Activated CD4-positive, alpha-beta T cell treated with anti-CD3 and anti-CD28 coated beads, Interleukin-2, amount 10 ng/mL, durations not matched to agents 7 days and 5 days (primary cell): ENCODE measurements around the gene MCF2L. TPM values are rescaled to one million over a fixed set of nuclear protein-coding genes. Genes with fewer than 3 reads are reported as not detected.
"Not testable (repeated sequence)": the region's sequence is repeated elsewhere in the genome, so short reads cannot be mapped to it uniquely, and the experiment has no call there.

Source experiments
- CTCF ChIA-PET: fragments of 350-600 bp; sonication (Branson Sonifier 250); formaldehyde crosslinking; loops from one replicate; lab custom pipeline; 2021; ENCODE audit warnings: antibody characterized with exemption; lab: Charles Lee
- POLR2A ChIA-PET: fragments of 350-600 bp; sonication (Branson Sonifier 250); formaldehyde crosslinking; loops from one replicate; lab custom pipeline; 2021; ENCODE audit warnings: antibody characterized with exemption; lab: Charles Lee
- DNase-seq: peaks from one replicate; pipeline ENCODE4 v3.0.0-alpha.2; 2020
- H3K27ac Mint-ChIP-seq: one replicate; pipeline ENCODE4 v1.8.0; 2021; ENCODE audit warnings: mild to moderate bottlenecking, moderate library complexity, mixed read lengths
- H3K27me3 Mint-ChIP-seq: one replicate; pipeline ENCODE4 v1.8.0; 2021; ENCODE audit warnings: mixed read lengths
- H3K36me3 Mint-ChIP-seq: one replicate; pipeline ENCODE4 v1.8.0; 2021; ENCODE audit warnings: low read depth, mixed read lengths
- H3K4me1 Mint-ChIP-seq: one replicate; pipeline ENCODE4 v1.8.0; 2021; ENCODE audit warnings: mixed read lengths
- H3K4me3 Mint-ChIP-seq: one replicate; pipeline ENCODE4 v1.8.0; 2021; ENCODE audit warnings: mild to moderate bottlenecking, moderate library complexity, mixed read lengths
- H3K9me3 Mint-ChIP-seq: one replicate; pipeline ENCODE4 v1.8.0; 2021; ENCODE audit warnings: mixed read lengths
- total RNA-seq, 2 experiments: library from RNA; stranded (reverse); gene quantifications; one replicate each; pipeline ENCODE4 v1.2.3, GENCODE V29; 2021

The MCF2L gene
- total RNA-seq, 2 experiments from 2014 or later: 1.2 to 1.4 TPM

DNA sequence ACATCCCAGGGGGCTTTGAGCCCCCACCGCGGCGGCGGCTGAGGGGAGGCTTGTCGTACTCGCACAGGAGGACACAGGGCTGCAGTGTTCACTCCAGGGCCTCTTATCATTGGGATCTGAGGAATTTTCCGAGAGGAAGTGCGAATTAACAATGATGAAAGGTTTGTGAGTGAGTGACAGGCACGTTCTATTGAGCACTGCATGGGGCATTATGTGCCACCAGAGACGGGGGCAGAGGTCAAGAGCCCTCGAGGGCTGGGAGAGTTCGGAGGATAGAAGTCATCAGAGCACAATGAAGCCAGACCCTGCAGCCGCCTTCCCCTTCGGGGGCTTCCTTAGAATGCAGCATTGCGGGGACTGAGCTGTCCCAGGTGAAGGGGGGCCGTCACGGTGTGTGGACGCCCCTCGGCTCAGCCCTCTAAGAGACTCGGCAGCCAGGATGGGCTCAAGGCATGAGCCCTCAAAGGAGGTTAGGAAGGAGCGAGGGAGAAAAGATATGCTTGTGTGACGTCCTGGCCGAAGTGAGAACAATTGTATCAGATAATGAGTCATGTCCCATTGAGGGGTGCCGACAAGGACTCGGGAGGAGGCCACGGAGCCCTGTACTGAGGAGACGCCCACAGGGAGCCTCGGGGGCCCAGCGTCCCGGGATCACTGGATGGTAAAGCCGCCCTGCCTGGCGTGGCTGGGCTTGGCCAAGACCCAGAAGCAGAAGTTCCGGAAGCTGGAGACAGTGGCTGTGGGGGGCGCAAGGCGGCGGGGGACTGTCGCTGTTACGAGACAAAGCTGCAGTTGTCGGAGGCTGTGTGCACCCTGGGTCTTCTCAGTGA lies 53.9 kb downstream of the MCF2L start:
- Mint-ChIP-seq H3K27ac (no peak overlapping the region), H3K4me3 (no peak overlapping the region), H3K36me3 (no peaks in the 10 kb centered on the region), H3K4me1 (no peaks in the 10 kb centered on the region), H3K9me3 (no peaks in the 10 kb centered on the region), H3K27me3 (no peaks in the 10 kb centered on the region)
- CTCF ChIA-PET: interaction anchor here (0.6 kb wide), 1 partner anchor 482 kb away, joined by 3 read pairs; no protein-coding TSS in a partner anchor
- POLR2A ChIA-PET: no interaction called here
- no peak for DNase-seq

GRCh38 chr13:113023694-113024430 lies 54.8 kb downstream of the MCF2L start:
- Mint-ChIP-seq H3K27me3 (no peaks in the 10 kb centered on the region), H3K27ac (no peak overlapping the region), H3K36me3 (no peaks in the 10 kb centered on the region), H3K9me3 (no peaks in the 10 kb centered on the region), H3K4me1 (no peaks in the 10 kb centered on the region), H3K4me3 (no peak overlapping the region)
- ChIA-PET POLR2A (no interaction called here), CTCF (no interaction called here)
- DNase-seq: no peak

DNA sequence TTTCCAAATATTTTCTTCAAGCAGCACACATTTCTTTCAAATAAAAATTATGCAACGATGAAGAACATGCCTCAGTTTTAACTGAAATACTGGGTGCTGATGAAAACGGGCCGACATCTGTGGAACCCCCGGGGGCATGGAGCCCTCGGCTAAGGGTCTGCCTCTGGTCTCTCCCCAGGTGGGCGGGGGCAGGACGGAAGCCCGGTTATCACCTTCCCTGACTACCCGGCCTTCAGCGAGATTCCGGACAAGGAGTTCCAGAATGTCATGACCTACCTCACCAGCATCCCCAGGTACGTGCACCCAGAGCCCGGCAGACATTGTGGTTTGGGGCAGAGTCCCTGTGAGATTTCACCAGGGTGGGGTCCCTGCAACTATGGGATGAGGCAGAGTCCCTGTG lies 55.5 kb downstream of the MCF2L start:
- Mint-ChIP-seq H3K36me3 (no peaks in the 10 kb centered on the region), H3K4me1 (no peaks in the 10 kb centered on the region), H3K9me3 (no peaks in the 10 kb centered on the region), H3K27me3 (no peaks in the 10 kb centered on the region), H3K27ac (no peak overlapping the region), H3K4me3 (no peak overlapping the region)
- ChIA-PET CTCF (no interaction called here), POLR2A (no interaction called here)
- DNase-seq: no peak

DNA sequence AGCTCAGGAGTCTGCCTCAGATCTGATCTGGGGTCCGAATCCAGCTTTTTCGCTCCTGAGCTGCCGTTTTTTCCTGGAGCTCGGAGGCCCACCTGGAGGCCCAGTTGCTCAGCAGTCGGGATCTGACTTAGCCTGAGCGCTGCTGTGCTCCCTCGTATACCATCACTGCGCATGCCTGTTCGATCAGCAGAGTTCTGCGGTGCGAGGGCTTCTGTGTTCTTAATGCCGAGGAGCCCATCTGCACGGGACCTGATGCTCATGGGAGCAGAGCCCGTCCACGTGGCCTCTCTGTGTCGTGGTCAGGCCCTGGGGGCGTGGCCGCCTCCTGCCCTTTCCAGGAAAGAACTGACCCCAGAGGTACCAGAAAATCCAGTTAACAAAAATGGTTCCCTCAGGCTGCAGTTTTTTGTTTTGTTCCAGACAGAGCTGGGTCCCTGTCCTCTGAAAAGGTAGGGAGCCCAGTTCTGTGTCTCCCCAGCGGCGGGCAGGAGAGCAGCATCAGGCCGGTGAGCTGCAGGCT lies 57.4 kb downstream of the MCF2L start:
- Mint-ChIP-seq H3K4me1 (no peaks in the 10 kb centered on the region), H3K4me3 (no peak overlapping the region), H3K36me3 (no peaks in the 10 kb centered on the region), H3K27me3 (no peaks in the 10 kb centered on the region), H3K27ac (no peak overlapping the region), H3K9me3 (no peaks in the 10 kb centered on the region)
- POLR2A ChIA-PET: no interaction called here
- CTCF ChIA-PET: interaction anchor here (0.7 kb wide), 1 partner anchor 10 kb away, joined by 4 read pairs; no protein-coding TSS in a partner anchor
- DNase-seq: no peak

GRCh38 chr13:113027095-113027494 lies 58.1 kb downstream of the MCF2L start:
- Mint-ChIP-seq H3K4me3 (no peak overlapping the region), H3K27me3 (no peaks in the 10 kb centered on the region), H3K4me1 (no peaks in the 10 kb centered on the region), H3K9me3 (no peaks in the 10 kb centered on the region), H3K27ac (no peak overlapping the region), H3K36me3 (no peaks in the 10 kb centered on the region)
- POLR2A ChIA-PET: no interaction called here
- DNase-seq: no peak
- CTCF ChIA-PET: no interaction called here

DNA sequence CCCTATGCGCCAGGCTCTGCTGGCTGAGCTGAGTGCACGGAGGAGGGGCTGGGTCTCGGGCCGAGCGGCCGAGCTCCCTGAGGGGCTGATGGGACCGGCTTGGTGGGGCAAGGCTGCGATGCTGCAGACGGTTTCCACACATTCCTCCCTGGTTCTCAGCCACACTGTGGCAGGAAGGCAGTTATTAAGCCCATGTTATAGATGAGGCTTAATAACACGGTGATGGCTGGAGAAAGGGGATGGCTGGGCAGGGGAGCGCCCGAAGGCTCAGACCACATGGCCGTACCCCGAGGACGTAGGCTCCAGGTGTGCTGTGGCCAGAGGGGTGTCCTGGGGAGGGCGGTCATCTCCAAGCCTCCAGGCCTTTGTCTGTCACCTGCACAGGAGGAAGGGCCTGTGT lies 58.6 kb downstream of the MCF2L start:
- DNase-seq: no peak
- POLR2A ChIA-PET: no interaction called here
- Mint-ChIP-seq H3K4me1 (no peaks in the 10 kb centered on the region), H3K27ac (no peak overlapping the region), H3K9me3 (no peaks in the 10 kb centered on the region), H3K4me3 (no peak overlapping the region), H3K27me3 (no peaks in the 10 kb centered on the region), H3K36me3 (no peaks in the 10 kb centered on the region)
- CTCF ChIA-PET: no interaction called here

GRCh38 chr13:113028336-113029060 lies 59.5 kb downstream of the MCF2L start:
- Mint-ChIP-seq H3K9me3 (no peaks in the 10 kb centered on the region), H3K27ac (no peak overlapping the region), H3K4me1 (no peaks in the 10 kb centered on the region), H3K36me3 (no peaks in the 10 kb centered on the region), H3K4me3 (no peak overlapping the region), H3K27me3 (no peaks in the 10 kb centered on the region)
- CTCF ChIA-PET: interaction anchor here (1.2 kb wide), 1 partner anchor 14 kb away, joined by 3 read pairs; no protein-coding TSS in a partner anchor
- POLR2A ChIA-PET: no interaction called here
- DNase-seq: no peak

DNA sequence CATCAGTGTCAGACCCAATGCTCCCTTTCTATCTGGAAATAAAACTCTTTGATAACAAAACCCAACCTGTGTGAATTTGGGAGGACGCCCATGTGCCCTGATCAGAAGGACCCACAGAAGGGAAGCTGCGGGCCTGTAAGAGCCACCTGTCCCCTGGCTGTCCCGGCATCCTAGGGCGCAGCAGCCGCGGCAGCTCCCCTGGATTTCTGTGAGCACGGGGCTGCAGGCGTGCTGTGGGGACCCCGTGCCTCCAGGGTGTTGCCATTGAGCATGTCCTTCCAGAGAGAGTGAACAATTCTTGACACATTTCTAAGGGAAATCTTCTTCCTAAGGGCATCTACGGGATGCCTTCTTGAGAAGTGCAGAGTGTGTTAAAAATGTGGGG lies 60.0 kb downstream of the MCF2L start:
- H3K4me3 Mint-ChIP-seq: no peak overlapping the region
- no peak for DNase-seq
- H3K9me3 Mint-ChIP-seq: no peaks in the 10 kb centered on the region
- no peaks in the 10 kb centered on the region for H3K36me3 Mint-ChIP-seq
- H3K27me3 Mint-ChIP-seq: no peaks in the 10 kb centered on the region
- ChIA-PET CTCF (interaction anchor here (0.9 to 1.2 kb wide), 2 partner anchors 14 to 86 kb away, joined by 3 read pairs; no protein-coding TSS in a partner anchor), POLR2A (no interaction called here)
- no peak overlapping the region for H3K27ac Mint-ChIP-seq
- H3K4me1 Mint-ChIP-seq: no peaks in the 10 kb centered on the region

DNA sequence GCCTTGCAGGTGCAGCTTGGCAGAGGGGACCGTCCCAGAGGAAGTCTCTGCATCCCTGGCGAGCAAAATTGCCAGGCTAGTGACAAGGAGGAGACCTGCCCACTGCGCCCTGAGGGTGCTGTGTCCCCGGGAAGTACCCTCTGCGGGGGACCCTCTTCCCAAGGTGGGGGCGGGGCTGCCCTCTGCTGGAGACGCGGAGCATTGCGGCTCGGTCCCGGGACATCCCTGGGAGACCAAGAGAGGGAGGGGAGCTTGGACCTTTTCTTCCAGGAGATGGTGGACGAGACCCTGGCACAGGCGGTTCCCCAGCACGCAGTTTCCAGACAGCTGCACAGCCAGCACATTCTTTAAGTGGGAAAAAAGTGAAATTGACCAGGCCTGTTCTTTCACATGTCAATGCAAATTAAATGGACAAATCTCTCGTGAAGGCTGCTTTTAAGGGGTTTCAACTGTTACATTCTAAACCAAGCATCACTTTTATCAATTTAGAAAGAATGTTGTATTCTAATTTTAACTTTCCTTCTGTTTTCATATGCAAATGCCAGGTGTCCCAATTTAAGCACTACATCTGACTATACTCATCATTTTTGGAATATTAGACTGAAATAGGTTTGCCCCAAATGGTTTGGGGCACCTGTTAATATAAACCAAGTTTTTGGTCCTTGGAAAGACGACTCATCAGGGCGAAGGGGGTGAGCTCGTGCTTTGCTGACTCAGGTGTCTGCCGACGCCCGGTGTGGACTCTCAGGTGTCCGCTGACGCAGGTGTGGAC lies 60.7 kb downstream of the MCF2L start:
- Mint-ChIP-seq H3K36me3 (no peaks in the 10 kb centered on the region), H3K9me3 (no peaks in the 10 kb centered on the region), H3K27me3 (no peaks in the 10 kb centered on the region), H3K4me3 (no peak overlapping the region), H3K27ac (no peak overlapping the region), H3K4me1 (no peaks in the 10 kb centered on the region)
- ChIA-PET POLR2A (no interaction called here), CTCF (interaction anchor here (0.9 to 1.5 kb wide), 4 partner anchors 15 to 87 kb away, joined by 3 read pairs; no protein-coding TSS in a partner anchor)
- peak; percentile 38 for DNase-seq

DNA sequence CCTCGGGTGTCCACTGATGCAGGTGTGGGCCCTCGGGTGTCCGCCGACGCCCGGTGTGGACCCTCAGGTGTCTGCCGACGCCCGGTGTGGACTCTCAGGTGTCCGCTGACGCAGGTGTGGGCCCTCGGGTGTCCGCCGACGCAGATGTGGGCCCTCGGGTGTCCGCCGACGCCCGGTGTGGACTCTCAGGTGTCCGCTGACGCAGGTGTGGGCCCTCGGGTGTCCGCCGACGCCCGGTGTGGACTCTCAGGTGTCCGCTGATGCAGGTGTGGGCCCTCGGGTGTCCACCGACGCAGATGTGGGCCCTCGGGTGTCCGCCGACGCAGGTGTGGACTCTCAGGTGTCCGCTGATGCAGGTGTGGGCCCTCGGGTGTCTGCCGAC lies 61.2 kb downstream of the MCF2L start:
- H3K9me3 Mint-ChIP-seq, POLR2A ChIA-PET, H3K36me3 Mint-ChIP-seq, H3K27ac Mint-ChIP-seq, H3K27me3 Mint-ChIP-seq, H3K4me3 Mint-ChIP-seq, H3K4me1 Mint-ChIP-seq, DNase-seq: not testable (repeated sequence)
- CTCF ChIA-PET: interaction anchor here (1.2 to 1.5 kb wide), 2 partner anchors 15 to 21 kb away, joined by 3 read pairs; no protein-coding TSS in a partner anchor

DNA sequence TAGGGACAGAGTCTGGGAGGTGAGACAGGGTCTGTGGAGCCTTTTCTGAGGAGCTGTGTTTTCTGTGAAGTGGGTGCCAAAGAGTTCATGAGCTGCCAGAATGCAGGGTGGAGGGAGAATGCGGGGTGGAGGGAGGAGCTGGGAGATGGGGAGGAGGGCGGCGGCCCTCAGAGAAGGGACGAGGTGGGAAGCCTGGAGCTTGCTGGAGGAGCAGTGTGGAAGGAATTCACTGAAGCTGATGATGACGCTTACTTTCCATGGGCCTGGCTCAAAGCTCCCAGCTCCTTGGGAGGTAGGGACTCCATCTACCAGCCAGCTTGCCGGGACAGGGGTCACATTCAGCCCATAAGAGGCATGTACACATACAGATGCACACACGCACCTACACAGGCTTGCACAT lies 62.5 kb downstream of the MCF2L start:
- no peak for DNase-seq
- no peaks in the 10 kb centered on the region for H3K9me3 Mint-ChIP-seq
- no peak overlapping the region for H3K4me3 Mint-ChIP-seq
- H3K4me1 Mint-ChIP-seq: no peaks in the 10 kb centered on the region
- H3K27me3 Mint-ChIP-seq: no peaks in the 10 kb centered on the region
- POLR2A ChIA-PET: no interaction called here
- CTCF ChIA-PET: interaction anchor here (0.9 kb wide), 1 partner anchor 25 kb away, joined by 3 read pairs; no protein-coding TSS in a partner anchor
- no peak overlapping the region for H3K27ac Mint-ChIP-seq
- no peaks in the 10 kb centered on the region for H3K36me3 Mint-ChIP-seq

GRCh38 chr13:113032291-113032690 lies 63.3 kb downstream of the MCF2L start:
- Mint-ChIP-seq H3K4me1 (no peaks in the 10 kb centered on the region), H3K4me3 (no peak overlapping the region), H3K27ac (no peak overlapping the region), H3K9me3 (no peaks in the 10 kb centered on the region), H3K36me3 (no peaks in the 10 kb centered on the region), H3K27me3 (no peaks in the 10 kb centered on the region)
- CTCF ChIA-PET: no interaction called here
- DNase-seq: no peak
- POLR2A ChIA-PET: no interaction called here
